CMK (cell line): ENCODE measurements around the gene AMN.

Experiments used
- DNase-seq: peaks from one replicate; pipeline ENCODE4 v3.0.0-alpha.2; 2010; ENCODE audit warnings: low read depth

The AMN gene

GRCh38 chr14:102966681-102967505 lies 44.4 kb downstream of the AMN start:
- DNase-seq, result no peak

- DNase-seq, result no peak
Observed at GRCh38 chr14:102967506-102967795, 45.0 kb downstream of the AMN start.

GRCh38 chr14:102968306-102968705 lies 45.8 kb downstream of the AMN start:
- no peak for DNase-seq

- no peak for DNase-seq
Observed at GRCh38 chr14:102969060-102969791, 46.8 kb downstream of the AMN start.

- DNase-seq, result no peak
Observed at GRCh38 chr14:102969901-102970300, 47.4 kb downstream of the AMN start.

- no peak for DNase-seq
Observed at GRCh38 chr14:102970496-102970895, 48.0 kb downstream of the AMN start.

- DNase-seq, result no peak
Observed at GRCh38 chr14:102971314-102971713, 48.9 kb downstream of the AMN start.

- no peak for DNase-seq
Observed at GRCh38 chr14:102971836-102972606, 49.6 kb downstream of the AMN start.

- no peak for DNase-seq
Observed at GRCh38 chr14:102973706-102974285, 51.3 kb downstream of the AMN start.

GRCh38 chr14:102975662-102976061 lies 53.2 kb downstream of the AMN start:
- no peak for DNase-seq

GRCh38 chr14:102977475-102977874 lies 55.0 kb downstream of the AMN start:
- DNase-seq, result no peak

GRCh38 chr14:102979406-102979805 lies 56.9 kb downstream of the AMN start:
- no peak for DNase-seq

GRCh38 chr14:102980409-102980810 lies 57.9 kb downstream of the AMN start:
- DNase-seq, result no peak
